Measurements from ENCODE around the gene HS3ST4.

DNA sequence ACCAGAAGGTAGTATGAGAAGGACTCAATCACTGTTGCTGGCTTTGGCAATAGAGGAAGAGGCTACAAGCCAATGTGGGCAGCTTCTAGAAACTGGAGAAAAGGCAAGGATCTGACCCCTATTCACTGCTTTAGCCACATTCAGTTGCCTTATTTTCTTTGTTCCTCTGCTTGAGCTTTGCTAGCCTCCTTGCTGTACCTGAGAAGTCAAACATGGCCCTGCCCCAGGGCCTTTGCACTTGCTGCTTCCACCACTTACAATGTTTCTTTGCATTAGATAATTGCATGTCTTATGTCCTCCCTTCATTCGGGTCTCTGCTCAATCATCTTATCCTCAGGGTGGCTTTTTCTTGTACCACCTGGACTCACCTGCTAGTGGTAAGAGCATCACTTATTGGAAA, 15.8 kb downstream of the HS3ST4 start:
- TF ChIP-seq POLR2A (IDR thresholded peaks at IDR 0.05) = no peak
- TF ChIP-seq, protein P1, sequence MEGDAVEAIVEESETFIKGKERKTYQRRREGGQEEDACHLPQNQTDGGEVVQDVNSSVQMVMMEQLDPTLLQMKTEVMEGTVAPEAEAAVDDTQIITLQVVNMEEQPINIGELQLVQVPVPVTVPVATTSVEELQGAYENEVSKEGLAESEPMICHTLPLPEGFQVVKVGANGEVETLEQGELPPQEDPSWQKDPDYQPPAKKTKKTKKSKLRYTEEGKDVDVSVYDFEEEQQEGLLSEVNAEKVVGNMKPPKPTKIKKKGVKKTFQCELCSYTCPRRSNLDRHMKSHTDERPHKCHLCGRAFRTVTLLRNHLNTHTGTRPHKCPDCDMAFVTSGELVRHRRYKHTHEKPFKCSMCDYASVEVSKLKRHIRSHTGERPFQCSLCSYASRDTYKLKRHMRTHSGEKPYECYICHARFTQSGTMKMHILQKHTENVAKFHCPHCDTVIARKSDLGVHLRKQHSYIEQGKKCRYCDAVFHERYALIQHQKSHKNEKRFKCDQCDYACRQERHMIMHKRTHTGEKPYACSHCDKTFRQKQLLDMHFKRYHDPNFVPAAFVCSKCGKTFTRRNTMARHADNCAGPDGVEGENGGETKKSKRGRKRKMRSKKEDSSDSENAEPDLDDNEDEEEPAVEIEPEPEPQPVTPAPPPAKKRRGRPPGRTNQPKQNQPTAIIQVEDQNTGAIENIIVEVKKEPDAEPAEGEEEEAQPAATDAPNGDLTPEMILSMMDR (IDR thresholded peaks at IDR 0.05) = no peak

Measured in thyroid gland (tissue), 4 donors.